GM20000 (cell line): ENCODE data around the gene FAM9C.

Source experiments
- DNase-seq: peaks from one replicate; pipeline ENCODE4 v3.0.0; 2012; ENCODE audit warnings: low spot score
- TF ChIP-seq, protein P1 (sequence below): IDR thresholded peaks from 2 replicates; pipeline ENCODE4 v1.5.1; 2012; ENCODE audit warnings: mild to moderate bottlenecking, control low read depth; ENCODE audit errors: extremely low read depth, missing control alignments

Gene FAM9C

DNA sequence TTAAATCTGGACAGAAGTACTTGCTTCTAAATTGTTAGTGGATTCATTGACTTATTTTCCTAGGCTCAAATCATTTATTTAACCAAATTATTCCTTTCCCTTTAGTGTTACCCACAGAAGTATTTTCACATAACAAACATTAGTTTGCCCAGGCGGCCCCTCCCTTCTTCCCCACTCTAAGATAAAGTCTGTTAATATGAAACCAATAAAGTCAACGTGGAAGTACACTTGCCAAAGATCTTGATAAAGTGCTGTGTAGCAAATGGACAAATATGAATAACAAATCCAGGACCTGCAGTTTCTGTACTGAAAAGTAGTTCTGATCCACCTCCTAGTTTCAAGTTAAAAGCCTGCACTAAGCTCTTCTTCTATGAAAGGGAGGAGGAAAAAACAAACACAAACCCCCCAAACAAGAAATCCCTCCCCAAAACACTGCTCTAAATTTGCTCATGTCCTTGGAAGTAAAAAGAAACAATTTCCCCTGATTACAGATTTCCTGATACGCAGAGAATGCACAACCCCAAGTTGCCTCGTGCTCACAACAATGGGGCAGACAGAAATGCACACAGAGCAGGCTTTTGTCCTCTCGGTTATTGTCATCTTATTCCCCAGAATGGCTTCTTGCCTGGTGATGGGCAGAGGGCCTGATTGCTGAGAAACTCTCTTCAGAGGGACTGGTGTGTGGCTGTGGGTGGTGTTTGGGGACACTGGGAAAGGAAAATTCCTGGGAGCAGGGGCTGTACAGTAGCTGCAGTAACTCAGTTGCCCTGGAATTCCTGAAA, 46.3 kb downstream of the FAM9C start:
- TF ChIP-seq, protein P1, sequence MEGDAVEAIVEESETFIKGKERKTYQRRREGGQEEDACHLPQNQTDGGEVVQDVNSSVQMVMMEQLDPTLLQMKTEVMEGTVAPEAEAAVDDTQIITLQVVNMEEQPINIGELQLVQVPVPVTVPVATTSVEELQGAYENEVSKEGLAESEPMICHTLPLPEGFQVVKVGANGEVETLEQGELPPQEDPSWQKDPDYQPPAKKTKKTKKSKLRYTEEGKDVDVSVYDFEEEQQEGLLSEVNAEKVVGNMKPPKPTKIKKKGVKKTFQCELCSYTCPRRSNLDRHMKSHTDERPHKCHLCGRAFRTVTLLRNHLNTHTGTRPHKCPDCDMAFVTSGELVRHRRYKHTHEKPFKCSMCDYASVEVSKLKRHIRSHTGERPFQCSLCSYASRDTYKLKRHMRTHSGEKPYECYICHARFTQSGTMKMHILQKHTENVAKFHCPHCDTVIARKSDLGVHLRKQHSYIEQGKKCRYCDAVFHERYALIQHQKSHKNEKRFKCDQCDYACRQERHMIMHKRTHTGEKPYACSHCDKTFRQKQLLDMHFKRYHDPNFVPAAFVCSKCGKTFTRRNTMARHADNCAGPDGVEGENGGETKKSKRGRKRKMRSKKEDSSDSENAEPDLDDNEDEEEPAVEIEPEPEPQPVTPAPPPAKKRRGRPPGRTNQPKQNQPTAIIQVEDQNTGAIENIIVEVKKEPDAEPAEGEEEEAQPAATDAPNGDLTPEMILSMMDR = no peak
- DNase-seq = no peak

DNA sequence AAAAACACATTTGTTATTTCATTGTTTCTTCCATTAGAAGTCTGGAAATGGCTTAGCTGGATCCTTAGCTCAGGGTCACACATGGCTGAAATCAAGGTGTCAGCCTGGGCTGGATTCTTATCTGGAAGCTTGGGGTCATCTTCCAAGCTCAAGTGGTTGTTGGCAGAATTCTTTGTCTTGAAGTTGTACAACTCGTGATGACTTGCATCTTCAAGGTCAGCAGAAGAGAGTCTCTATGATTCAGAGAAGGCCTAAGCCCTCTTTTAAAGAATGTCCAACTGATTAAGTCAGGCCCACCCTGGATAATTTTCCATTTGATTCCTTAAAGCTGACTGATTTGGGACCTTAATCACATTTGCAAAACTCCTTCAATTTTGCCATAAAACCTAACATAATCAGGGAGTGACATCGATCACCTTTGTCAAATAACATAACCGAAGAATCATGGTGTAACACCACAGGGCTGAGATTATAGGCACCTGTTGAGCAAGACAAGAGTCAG, 47.4 kb downstream of the FAM9C start:
- DNase-seq = no peak
- TF ChIP-seq, protein P1 = no peak

GRCh38 chrX:12994321-12994720, 50.1 kb downstream of the FAM9C start:
- TF ChIP-seq, protein P1 = no peak
- no peak for DNase-seq

DNA sequence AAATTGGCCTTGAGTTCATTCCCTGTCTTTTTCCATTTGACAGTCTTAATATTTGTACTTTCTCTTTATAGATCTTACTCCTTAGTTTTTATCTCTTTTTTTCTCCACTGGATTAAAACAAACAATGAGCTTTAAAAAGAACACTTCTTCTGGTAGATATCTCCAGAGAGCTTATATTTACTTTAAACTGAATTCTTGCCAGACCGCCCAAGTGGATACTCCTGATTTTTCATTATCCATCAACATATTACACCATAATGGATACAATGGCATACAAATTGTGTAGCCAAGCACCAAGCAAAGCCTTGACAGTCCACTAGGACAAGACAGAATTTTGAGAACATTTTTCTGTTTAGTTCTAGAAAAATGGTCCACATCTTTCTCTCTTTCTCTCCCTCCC, 50.6 kb downstream of the FAM9C start:
- no peak for DNase-seq
- TF ChIP-seq, protein P1 = no peak

GRCh38 chrX:12992544-12993118, 51.8 kb downstream of the FAM9C start:
- no peak for DNase-seq
- TF ChIP-seq, protein P1 = no peak

GRCh38 chrX:12991575-12991974, 52.8 kb downstream of the FAM9C start:
- TF ChIP-seq, protein P1 = no peak
- no peak for DNase-seq

GRCh38 chrX:12989461-12989860, 55.0 kb downstream of the FAM9C start:
- TF ChIP-seq, protein P1 = no peak
- no peak for DNase-seq
